HG03460 (cell line): Measurements from ENCODE around the gene SAP30BP.

Experiments
- ATAC-seq: cut with Tn5 transposase; IDR thresholded peaks from one replicate; pipeline ENCODE4 v1.9.1; 2021; ENCODE audit not compliant: unreplicated experiment

SAP30BP gene

DNA sequence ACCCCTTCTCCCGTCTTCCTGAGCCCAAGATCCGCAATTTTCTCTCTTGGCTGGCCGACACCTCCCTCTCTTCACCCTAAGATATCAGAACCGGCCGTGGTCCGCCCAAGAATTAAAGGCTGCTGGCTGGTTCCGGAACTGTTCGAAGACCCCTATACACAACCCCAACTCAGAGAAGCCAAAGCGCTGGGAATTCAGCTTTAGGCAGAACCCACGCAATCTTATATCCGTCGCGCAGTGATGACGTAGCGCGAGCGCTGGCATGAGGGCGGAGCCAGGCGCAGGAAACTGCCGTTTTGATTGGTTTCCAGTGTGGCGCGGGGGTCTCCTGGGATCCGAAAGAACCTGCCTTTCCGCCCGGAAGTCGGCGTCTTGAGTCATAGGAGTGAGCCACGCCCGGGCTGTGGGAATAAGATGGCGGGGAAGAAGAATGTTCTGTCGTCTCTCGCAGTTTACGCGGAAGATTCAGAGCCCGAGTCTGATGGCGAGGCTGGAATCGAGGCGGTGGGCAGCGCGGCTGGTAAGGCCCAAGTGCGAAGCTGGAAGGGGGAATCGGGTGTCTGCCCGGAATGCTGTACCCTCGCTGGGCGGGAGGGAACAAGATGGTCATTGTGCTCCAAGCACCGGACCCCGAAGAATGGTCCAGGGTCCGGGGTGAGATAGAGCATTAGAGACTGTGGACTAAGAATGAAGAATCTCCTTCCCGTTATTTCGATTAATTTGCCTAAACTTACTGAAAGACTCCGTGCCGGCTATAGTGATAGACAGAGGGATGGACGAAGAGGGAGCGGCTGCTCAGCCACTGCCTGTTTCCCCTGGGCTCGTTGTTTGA lies at the start of gene SAP30BP, which contains the start of gene RECQL5:
SAP30BP (plus strand) TSS at position 380 of the 832 bp plus-strand sequence; CDS start at position 415, 35 bp downstream.
RECQL5 (minus strand) TSS at position 196 of the 832 bp plus-strand sequence. CDS start 597 bp downstream, outside the sequence.
- peak; percentile 66 for ATAC-seq

DNA sequence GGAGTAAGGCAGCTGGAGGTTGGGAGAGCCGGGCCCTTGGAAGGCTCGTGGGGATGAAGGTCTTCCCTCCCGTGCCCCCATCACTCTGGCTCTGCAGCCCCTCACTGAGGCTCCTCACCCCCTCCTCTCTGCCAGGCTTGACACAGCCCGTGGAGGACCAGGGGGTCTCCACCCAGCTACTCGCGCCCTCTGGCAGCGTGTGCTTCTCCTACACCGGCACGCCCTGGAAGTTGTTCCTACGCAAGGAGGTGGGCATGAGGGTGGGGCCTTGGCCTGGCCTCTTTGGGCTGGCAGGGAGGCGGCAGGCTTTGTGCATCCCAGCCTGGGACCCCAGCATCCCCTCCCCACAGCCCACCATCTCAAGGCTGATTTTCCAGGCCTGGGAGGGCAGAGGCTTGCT lies 49.5 kb upstream of the SAP30BP start:
- no peak for ATAC-seq

DNA sequence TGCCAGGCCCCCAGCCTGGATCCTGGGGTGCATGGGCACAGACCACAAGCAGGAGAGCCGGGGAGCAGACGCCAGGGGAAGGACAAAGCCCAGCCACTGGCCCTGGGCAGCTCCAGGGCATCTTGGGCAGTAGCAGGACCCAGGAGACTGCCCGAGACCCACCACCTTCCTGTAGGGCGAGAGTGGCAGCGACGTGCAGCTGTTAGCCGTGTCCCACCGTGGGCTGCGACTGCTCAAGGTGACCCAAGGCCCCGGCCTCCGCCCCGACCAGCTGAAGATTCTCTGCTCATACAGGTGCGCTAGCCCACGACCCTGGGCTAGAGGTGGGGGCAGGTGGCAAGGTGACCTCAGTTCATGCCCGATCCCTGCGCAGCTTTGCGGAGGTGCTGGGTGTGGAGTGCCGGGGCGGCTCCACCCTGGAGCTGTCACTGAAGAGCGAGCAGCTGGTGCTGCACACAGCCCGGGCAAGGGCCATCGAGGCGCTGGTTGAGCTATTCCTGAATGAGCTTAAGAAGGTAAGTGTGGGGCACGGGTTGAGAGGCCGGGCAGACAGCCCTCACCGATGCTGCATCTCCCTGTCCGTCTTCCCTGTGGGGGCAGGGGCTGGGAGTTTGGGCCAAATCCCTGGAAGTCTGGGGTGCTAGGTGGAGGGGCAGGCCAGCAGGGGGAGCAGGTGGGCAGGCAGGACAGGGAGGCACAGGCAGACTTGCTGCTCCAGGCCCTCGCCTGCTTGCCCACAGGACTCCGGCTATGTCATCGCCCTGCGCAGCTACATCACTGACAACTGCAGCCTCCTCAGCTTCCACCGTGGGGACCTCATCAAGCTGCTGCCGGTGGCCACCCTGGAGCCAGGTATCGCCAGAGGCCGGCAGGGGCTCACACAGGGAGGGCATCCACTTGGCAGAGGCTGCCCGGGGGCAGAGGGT lies 47.4 kb upstream of the SAP30BP start:
- no peak for ATAC-seq

DNA sequence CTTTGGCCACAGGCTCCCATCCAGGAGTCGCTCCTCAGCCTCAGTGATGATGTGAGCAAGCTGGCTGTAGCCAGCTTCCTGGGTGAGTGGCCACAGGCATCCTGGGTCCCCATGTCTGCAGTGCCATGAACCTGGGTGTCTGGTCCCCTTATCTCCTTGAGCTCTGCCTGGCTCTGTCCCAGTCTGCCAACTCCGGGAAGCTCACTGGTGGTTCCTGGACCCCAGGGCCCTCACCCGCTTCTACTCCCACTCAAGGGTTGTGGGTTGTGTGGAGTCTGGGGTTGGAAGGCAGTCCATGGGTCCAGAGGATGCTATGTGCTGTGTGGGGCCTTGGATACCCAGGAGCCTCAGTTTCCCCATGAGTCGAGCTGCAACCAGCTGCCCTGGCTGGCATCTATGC lies 45.6 kb upstream of the SAP30BP start:
- no peak for ATAC-seq

DNA sequence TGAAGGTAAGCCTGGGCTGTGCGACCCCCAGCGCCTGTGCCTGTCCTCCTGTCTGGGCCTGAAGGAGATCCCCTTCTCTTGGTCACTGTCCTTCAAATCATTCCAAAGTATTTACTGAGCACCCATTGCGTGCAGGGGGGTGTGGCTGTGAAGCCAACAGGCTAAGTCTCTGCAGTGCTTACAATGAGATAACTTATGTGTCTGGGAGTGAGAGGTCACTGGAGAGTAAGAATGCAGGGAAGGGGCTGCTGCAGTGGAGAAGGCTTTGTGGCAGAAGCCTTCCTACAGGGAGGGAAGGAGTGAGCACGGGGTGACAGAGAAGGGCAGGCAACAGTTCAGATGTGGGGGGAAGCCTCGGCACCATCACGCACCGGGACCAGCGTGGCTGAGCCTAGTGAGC lies 45.1 kb upstream of the SAP30BP start:
- ATAC-seq, result no peak

DNA sequence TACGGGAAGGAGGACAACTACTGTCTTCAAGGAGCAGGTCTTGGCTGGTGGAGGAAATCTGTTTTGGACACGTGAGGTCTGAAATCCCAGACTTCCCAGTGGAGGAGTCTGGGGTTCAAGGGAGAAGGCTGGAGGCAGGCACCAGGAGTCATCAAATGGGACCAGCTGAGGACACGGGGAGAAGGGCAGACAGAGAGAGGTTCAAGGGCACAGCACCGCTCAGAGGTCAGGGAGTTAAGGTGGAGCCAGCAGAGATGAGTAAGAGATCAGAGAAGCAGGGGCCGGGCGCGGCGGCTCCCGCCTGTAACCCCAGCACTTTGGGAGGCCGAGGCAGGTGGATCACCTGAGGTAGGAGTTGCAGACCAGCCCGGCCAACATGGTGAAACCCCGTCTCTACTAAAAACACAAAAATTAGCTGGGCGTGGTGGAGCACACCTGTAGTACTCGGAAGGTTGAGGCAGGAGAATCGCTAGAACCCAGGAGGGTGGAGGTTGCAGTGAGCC lies 44.3 kb upstream of the SAP30BP start:
- ATAC-seq, result no peak

DNA sequence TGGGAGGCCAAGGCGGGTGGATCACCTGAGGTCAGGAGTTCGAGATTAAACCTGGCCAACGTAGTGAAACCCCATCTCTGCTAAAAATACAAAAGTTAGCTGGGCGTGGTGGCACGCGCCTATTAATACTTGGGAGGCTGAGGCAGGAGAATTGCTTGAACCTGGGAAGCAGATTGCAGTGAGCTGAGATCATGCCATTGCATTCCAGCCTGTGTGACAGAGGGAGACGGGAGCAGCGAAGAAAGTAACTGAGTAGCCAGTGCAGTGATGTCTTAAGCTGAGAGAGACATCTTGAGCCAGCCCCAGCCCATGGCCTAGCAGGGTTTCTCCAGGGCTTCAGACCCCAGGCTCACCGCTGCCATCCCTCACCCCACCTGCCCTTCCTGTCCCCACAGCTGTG lies 43.8 kb upstream of the SAP30BP start:
- ATAC-seq, result no peak

DNA sequence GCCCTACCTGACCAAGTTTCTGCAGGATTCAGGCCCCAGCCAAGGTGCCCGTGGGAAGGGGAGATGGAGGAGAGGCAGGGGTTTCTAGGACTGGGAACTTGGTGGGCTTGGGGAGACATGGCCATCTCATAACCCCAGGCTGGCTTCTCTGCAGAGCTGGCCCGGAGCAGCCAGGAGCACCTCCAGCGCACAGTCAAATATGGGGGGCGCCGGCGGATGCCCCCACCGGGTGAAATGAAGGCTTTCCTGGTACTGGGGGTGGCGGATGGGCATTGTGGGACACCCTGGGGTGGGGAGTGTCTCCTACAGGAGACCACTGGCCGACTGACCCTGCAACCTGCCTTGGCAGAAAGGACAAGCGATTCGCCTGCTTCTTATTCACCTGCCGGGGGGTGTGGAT lies 43.1 kb upstream of the SAP30BP start:
- ATAC-seq, result no peak

DNA sequence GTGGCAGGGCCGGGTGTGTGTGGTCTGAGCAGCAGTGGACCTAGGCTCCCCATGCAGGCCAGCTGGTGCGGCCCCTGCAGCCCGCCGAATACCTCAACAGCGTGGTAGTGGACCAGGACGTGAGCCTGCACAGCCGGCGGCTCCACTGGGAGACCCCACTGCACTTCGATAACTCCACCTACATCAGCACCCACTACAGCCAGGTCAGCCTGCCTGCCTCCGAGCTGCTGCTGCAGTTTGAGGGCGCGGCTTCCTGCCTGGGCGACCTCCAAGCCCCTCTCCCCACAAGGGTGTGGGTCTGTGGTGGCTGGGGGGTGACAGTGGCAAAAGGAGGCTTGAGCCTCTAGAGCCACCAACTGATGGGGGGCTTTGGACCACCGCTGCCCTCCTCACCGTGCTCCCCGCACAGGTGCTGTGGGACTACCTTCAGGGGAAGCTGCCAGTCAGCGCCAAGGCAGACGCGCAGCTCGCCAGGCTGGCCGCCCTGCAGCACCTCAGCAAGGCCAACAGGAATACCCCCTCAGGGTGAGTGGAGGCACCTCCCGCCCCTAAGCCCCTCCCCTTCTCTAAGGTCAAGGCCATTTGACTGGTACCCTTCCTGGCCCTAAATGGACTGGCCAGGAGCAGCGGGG lies 42.3 kb upstream of the SAP30BP start:
- ATAC-seq, result no peak

DNA sequence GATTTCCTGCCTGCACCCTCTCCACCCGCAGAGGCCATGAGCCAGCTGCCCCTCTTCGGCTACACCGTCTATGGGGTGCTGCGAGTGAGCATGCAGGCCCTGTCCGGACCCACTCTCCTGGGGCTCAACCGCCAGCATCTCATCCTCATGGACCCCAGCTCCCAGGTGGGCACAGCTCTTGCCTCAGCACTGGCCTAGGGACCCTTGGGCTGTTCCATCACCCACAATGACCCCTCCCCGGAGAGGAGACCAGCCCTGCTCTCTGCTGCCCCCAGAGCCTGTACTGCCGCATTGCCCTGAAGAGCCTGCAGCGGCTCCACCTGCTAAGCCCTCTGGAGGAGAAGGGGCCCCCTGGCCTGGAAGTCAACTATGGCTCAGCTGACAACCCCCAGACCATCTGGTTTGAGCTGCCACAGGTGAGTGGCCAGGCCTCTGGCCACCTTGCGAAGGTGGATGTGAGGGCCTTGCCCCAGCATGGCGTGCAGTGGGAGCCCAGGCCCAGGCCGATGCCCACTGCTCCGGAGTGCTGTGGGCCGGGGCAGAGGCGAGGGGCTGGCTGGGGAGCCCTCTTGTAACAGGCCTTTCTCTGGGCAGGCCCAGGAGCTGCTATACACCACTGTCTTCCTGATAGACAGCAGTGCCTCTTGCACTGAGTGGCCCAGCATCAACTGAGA lies 41.2 kb upstream of the SAP30BP start:
- ATAC-seq, result no peak

DNA sequence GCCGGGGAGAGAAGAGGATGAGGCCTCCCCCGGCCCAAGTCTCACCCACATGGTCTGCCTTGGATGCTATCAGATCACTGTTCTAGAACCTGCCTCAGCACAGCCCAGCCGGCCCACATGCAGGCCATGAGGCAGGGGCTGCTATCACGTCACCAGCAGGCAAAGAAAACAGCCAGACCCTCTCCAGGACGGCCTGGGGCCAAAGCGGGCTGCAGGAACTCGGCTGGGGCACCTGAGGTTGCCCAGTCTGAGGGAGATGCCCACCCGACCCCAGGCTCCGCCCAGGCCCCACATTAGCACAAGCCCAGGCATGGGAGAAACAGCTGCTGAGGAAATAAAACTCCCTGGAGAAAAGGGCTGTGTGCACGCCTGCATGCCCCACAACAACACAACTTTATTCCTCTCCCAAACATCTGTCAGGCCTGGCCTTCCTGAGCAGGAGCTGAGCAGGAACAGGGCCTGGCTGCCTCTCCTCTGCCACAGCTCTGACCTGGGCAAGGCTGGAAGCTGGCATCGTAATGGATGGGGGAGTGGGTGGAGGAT lies 40.6 kb upstream of the SAP30BP start:
- ATAC-seq, result no peak

DNA sequence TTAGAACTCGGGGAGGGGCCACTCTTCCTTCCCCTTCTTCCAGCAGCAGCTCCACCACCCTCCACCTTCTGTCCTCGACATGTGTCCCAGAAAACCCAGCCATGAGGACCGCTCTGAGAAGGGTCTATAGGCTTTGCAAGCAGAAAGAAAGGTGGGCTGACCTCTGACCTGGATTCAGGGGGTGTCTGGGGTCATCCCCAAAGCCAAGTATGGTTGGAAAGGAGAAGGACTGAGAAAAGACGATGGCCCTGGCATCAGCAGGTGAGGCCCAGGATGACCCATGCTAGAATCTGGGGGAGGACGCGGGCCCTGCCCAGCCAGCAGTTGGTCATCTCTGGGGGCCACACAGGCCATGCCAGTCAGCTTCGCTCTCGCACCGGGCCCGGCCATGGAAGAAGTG lies 40.0 kb upstream of the SAP30BP start:
- no peak for ATAC-seq

DNA sequence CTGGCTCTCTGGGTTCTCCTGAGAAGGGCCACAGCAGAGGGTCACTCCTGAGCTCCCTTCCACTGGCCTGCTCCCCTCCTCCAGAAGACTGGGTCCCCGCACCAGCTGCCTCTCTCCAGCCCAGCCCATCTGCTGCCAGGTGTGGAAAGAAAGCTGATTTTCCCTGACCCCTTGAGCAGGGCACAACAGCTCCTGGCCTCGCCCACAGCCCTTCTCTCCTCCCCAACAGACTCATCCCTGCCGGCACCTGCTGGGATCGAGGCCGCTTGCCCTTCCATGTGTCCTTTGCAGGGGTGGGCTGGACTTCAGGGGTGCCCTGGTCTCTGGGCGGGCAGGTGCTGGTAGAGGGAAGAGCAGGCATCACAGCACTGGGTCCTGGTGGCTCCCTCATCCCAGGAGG lies 38.7 kb upstream of the SAP30BP start:
- ATAC-seq, result no peak

DNA sequence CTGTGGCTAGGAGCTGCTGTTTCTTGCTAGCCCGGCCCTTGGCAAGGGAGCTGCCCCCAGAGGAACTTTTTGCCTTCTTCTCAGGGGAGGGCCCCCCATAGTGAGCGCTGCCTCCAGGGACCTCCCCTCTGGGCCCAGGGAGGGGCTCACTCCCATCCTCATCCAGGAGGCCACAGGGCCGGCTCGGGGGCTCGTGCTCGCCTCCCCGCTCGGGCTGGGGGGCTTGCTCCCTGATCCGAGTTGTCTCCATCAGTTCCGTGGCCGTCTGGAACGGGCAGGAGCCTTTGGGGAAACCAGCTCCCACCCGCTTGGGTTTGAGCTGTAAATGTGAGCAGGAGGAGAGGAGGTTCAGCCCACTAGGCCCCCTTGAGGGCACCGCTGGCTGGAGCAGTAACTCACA lies 38.0 kb upstream of the SAP30BP start:
- no peak for ATAC-seq

DNA sequence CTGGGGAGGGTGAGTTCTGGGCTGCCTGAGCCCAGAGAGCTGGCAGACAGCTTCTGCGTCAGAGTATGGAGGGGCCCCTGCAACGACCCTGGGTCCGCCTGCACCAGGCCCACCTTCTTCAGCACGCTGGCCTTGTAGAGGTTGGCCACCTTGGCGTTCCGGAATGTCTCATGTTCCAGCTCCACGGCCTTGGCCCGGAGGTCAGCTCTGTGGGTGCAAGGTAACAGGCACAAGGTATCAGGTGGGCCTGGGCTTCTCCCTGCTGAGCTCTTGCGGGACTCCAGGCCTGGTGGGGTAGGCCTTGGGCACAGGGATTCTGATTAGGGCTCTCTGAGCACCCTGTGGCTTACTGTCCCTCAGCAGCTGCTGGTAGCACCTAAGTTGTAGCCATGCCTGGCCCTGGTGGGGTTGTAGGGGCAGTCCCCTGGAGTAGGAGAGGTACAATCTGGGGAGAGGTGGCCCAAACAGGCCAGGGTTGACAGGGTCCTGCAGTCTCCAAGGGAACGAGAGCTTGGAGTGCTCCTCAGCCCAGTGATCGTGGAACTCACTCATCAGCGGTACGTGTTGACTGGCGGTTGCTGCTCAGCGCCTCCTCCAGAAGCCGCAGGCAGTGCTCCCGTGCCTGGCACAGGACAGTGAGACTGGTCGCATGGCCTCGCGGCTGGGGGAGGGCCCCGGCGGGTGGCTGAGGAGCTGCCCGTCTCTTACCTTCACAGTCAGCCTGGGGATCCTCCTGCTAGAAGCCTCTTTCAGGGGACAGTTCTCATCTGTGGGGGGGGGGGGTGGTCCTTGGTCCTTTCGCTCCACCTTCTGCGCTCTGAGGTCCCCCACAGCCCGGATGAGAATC lies 36.8 kb upstream of the SAP30BP start:
- ATAC-seq, result no peak

DNA sequence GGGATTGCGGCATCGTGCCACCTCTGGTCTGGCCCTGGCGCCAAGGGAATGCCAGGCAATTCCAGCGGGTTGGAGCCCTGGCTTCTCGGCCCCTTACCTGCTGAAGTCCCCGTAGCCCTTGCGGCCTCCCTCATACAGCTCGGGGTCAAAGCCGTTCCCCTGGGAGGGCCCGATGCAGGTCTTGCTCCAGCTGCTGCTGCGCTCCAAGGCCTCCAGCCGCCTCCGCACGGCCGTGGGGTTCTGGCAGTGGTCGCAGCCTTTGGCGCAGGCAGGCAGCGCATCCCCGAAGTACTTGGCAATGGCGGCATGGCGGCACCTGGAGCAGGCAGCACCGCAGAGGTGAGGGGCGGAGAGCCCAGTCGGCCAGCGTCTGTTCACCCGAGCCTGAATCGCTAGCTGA lies 35.8 kb upstream of the SAP30BP start:
- ATAC-seq, result no peak

DNA sequence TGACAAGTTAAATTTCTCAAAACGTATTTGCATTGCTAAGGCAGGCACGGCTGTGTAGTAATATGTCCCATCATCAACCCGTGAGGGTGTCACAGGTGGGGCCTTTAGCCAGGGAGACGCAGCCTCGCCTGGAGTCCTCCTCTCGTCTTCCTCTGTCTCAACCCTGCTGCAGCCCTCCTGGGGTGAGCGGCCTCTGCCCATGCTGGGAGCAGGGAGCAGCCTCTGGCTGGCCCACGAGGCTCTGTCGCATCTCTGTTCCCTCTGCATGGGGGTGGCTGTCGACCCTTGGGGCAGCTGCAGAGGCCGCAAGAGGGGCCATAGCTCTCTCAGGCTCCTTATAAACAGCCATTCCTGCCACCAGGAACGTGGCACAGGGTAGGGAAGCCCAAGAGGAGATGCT lies 34.7 kb upstream of the SAP30BP start:
- no peak for ATAC-seq

DNA sequence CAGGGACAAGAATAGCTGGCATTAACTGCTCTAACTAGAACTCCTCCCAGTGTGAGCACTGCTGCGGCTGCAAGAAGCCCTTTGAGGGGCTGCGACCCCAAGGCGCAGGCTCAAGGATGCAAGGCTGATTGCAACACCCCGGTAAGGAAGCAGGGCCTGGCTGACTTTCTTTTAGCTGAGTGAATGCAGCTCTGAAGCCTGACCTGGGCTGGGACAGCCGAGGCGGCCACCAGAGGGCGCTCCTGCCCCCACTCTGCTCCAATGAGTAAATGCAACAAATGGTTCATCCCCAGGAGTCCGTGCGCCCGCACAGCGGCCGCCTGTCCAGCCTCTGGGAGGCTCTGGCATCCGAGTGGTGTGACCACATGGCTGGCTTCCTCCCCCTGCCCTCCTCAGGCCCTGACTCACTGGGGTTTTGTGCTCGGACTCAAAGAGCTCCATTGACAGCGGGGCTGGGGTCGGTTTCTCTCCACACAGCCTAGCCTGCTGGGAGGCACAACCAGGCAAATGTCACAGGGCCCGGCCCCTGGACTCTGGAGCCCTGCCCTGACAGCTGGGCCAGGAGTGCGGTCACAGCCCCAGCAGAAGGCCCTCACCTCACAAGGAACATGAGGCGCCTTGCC lies 34.2 kb upstream of the SAP30BP start, which contains the start of gene SMIM5:
SMIM5 (plus strand) TSS at position 572 of the 623 bp plus-strand sequence. CDS start 6,768 bp downstream, outside the sequence.
- ATAC-seq, result no peak
